D721Med (cell line): ENCODE data around the gene NBDY.
"Not testable (repeated sequence)": the region's sequence is repeated elsewhere in the genome, so short reads cannot be mapped to it uniquely, and the experiment has no call there.

ENCODE experiments used
- DNase-seq: peaks from one replicate; pipeline ENCODE4 v3.0.0; 2011; ENCODE audit warnings: low spot score; ENCODE audit not compliant: insufficient read length
- FAIRE-seq: peaks from 2 replicates; lab custom pipeline; 2011; peaks lifted over from hg19 to GRCh38; lab: Jason Lieb, UNC
- CTCF ChIP-seq: IDR thresholded peaks from 2 replicates; pipeline ENCODE4 v1.5.1; 2012; ENCODE audit warnings: mild to moderate bottlenecking, control low read depth; ENCODE audit not compliant: insufficient read depth; ENCODE audit errors: missing control alignments

NBDY gene

GRCh38 chrX:56764153-56764974 lies 35.3 kb downstream of the NBDY start:
- TF ChIP-seq CTCF, result peak; percentile 17
- FAIRE-seq (no peak), DNase-seq (no peak)

GRCh38 chrX:56764975-56765791 lies 36.1 kb downstream of the NBDY start:
- no peak for DNase-seq
- no peak for FAIRE-seq
- no peak for TF ChIP-seq CTCF

- DNase-seq, result no peak
- no peak for FAIRE-seq
- no peak for TF ChIP-seq CTCF
Measured at GRCh38 chrX:56765811-56766553, 36.9 kb downstream of the NBDY start.

- FAIRE-seq (no peak), DNase-seq (no peak)
- no peak for TF ChIP-seq CTCF
Measured at GRCh38 chrX:56766554-56767347, 37.7 kb downstream of the NBDY start.

- not testable (repeated sequence) for FAIRE-seq
Measured at GRCh38 chrX:56767348-56768119, 38.5 kb downstream of the NBDY start.

GRCh38 chrX:56768120-56768660 lies 39.1 kb downstream of the NBDY start:
- not testable (repeated sequence) for FAIRE-seq, DNase-seq

More at GRCh38 chrX:56767348-56768119, 38.5 kb downstream of the NBDY start:
- not testable (repeated sequence) for DNase-seq

GRCh38 chrX:56772675-56773521 lies 43.9 kb downstream of the NBDY start:
- not testable (repeated sequence) for DNase-seq, FAIRE-seq

GRCh38 chrX:56773522-56774060 lies 44.5 kb downstream of the NBDY start:
- not testable (repeated sequence) for FAIRE-seq

GRCh38 chrX:56778099-56778923 lies 49.3 kb downstream of the NBDY start:
- not testable (repeated sequence) for DNase-seq
- FAIRE-seq, result peak; percentile 87

More at GRCh38 chrX:56773522-56774060, 44.5 kb downstream of the NBDY start:
- not testable (repeated sequence) for DNase-seq

- DNase-seq, FAIRE-seq: not testable (repeated sequence)
Measured at GRCh38 chrX:56778924-56779468, 50.0 kb downstream of the NBDY start.
